T-helper 17 cell (primary cell): ENCODE data around the gene HLA-DOA. TPM values are rescaled to one million over a fixed set of nuclear protein-coding genes. Genes with fewer than 3 reads are reported as not detected.
A peak's percentile ranks its signal among the peaks of the same experiment; 100 is the strongest.

Experiments used
- ATAC-seq: fragments of 150-1000 bp; cut with Tn5 transposase; 2 replicates; pipeline ENCODE4 v1.10.0; 2021; ENCODE audit warnings: mild to moderate bottlenecking, moderate library complexity
- DNase-seq, 3 donors: peaks; one replicate each; pipeline versions ENCODE4 v3.0.0 to v3.0.0-alpha.2; 2020 to 2021
- H3K9me3 ChIP-seq: one replicate; pipeline ENCODE4 v1.7.0; 2013; ENCODE audit warnings: low read length, mild to moderate bottlenecking; ENCODE audit not compliant: control insufficient read depth, poor library complexity, severe bottlenecking
- H3K27ac Mint-ChIP-seq: one replicate; pipeline ENCODE4 v1.8.0; 2022; ENCODE audit warnings: mild to moderate bottlenecking, moderate library complexity, mixed read lengths
- H3K27me3 Mint-ChIP-seq: one replicate; pipeline ENCODE4 v1.8.0; 2022; ENCODE audit warnings: mixed read lengths
- H3K36me3 Mint-ChIP-seq: one replicate; pipeline ENCODE4 v1.8.0; 2022; ENCODE audit warnings: low read depth, mixed read lengths
- H3K4me1 Mint-ChIP-seq: one replicate; pipeline ENCODE4 v1.8.0; 2022; ENCODE audit warnings: mild to moderate bottlenecking, mixed read lengths
- H3K4me3 Mint-ChIP-seq: one replicate; pipeline ENCODE4 v1.8.0; 2022; ENCODE audit warnings: mild to moderate bottlenecking, moderate library complexity, mixed read lengths
- total RNA-seq, 4 donors: library from RNA in 2 of 4; stranded (reverse) in 2 of 4; gene quantifications; one replicate each; pipeline ENCODE4 v1.2.3 and lab custom pipeline; 2022 to 2026

HLA-DOA gene
- total RNA-seq, 2 donors from 2014 or later: 2.6 to 5.1 TPM

GRCh38 chr6:32960563-32960962 is 48.8 kb downstream of the HLA-DOA start:
- ATAC-seq: no peak
- H3K9me3 ChIP-seq: no peaks in the 10 kb centered on the region
- no peak for DNase-seq
- peak overlapping the region; percentile 67 for H3K27ac Mint-ChIP-seq
- H3K4me3 Mint-ChIP-seq: no peak overlapping the region
- no peaks in the 10 kb centered on the region for H3K27me3 Mint-ChIP-seq
- H3K36me3 Mint-ChIP-seq: peaks cover 4% of the 10 kb centered on the region
- H3K4me1 Mint-ChIP-seq: peaks cover 38% of the 10 kb centered on the region

GRCh38 chr6:32956176-32956575 is 53.2 kb downstream of the HLA-DOA start:
- H3K9me3 ChIP-seq: no peaks in the 10 kb centered on the region
- DNase-seq: no peak
- H3K4me1 Mint-ChIP-seq: peaks cover 41% of the 10 kb centered on the region
- H3K4me3 Mint-ChIP-seq: no peak overlapping the region
- H3K27me3 Mint-ChIP-seq: no peaks in the 10 kb centered on the region
- no peak overlapping the region for H3K27ac Mint-ChIP-seq
- H3K36me3 Mint-ChIP-seq: peaks cover 7% of the 10 kb centered on the region
- ATAC-seq: no peak

GRCh38 chr6:32954986-32955802 is 54.2 kb downstream of the HLA-DOA start:
- no peaks in the 10 kb centered on the region for H3K9me3 ChIP-seq
- Mint-ChIP-seq H3K4me1 (peaks cover 40% of the 10 kb centered on the region), H3K36me3 (peaks cover 7% of the 10 kb centered on the region), H3K27me3 (no peaks in the 10 kb centered on the region), H3K27ac (no peak overlapping the region), H3K4me3 (no peak overlapping the region)
- DNase-seq (no peak), ATAC-seq (no peak)

DNA sequence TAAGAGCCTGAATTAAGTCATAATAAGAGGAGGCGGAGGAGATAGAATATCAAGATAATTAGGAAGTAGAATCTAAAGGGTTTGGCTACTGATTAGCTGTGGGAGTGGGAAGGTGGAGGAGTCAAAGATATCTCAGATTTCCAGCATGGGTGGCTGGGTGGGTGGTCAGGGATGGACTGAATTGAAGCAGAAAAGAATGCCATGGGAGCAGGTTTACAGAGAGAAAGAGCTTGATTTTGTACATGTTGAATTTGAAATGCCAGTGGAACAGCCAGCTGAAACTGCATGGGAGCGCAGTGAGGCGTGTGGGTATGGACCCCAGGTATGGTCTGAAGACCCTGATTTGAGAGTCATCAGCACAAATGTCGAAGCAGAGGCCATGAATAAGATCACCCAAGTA is 55.1 kb downstream of the HLA-DOA start:
- peak overlapping the region; percentile 86 for H3K27ac Mint-ChIP-seq

More for the DNA sequence above, 55.1 kb downstream of the HLA-DOA start:
- no peaks in the 10 kb centered on the region for H3K27me3 Mint-ChIP-seq
- DNase-seq: no peak
- peaks cover 37% of the 10 kb centered on the region for H3K4me1 Mint-ChIP-seq
- H3K9me3 ChIP-seq: no peaks in the 10 kb centered on the region
- no peak overlapping the region for H3K4me3 Mint-ChIP-seq
- no peak for ATAC-seq
- H3K36me3 Mint-ChIP-seq: peaks cover 3% of the 10 kb centered on the region

Other genes with a start within 250 kb of the HLA-DOA start
- 1 to 10 TPM; 1.1 to 8.3 TPM for gene HLA-DQB2, start 246.1 kb downstream of the HLA-DOA start, total RNA-seq
- 1 to 10 TPM; 2.3 to 6.6 TPM for gene HLA-DOB, start 192.6 kb downstream of the HLA-DOA start, total RNA-seq
- gene TAP2, start 170.9 kb downstream of the HLA-DOA start, total RNA-seq: 100 to 1,000 TPM in 1 of 2 donors, 10 to 100 TPM in 1; 92.6 to 103 TPM
- 100 to 1,000 TPM; 131 to 139 TPM for gene PSMB8, start 165.5 kb downstream of the HLA-DOA start, total RNA-seq
- 100 to 1,000 TPM; 119 to 125 TPM for gene TAP1, start 155.9 kb downstream of the HLA-DOA start, total RNA-seq
- 100 to 1,000 TPM in 1 of 2 donors, 10 to 100 TPM in 1; 70.5 to 121 TPM for gene PSMB9, start 155.4 kb downstream of the HLA-DOA start, total RNA-seq
- gene HLA-DMB, start 68.6 kb downstream of the HLA-DOA start, total RNA-seq: 10 to 100 TPM; 11.1 to 23.3 TPM
- gene HLA-DMA, start 56.5 kb downstream of the HLA-DOA start, total RNA-seq: 10 to 100 TPM; 20.9 to 23.4 TPM
- 100 to 1,000 TPM; 409 to 459 TPM for gene BRD2, start 41.0 kb downstream of the HLA-DOA start, total RNA-seq
- 10 to 100 TPM; 62.0 to 71.2 TPM for gene HLA-DPA1, start 64.1 kb upstream of the HLA-DOA start, total RNA-seq
- gene HLA-DPB1, start 66.4 kb upstream of the HLA-DOA start, total RNA-seq: 10 to 100 TPM; 67.7 to 77.4 TPM
- gene COL11A2, start 182.9 kb upstream of the HLA-DOA start, total RNA-seq: under 1 TPM; 0.52 to 0.89 TPM
- gene RXRB, start 191.1 kb upstream of the HLA-DOA start, total RNA-seq: 10 to 100 TPM; 51.0 to 64.4 TPM
- 10 to 100 TPM; 22.4 to 25.8 TPM for gene SLC39A7, start 191.3 kb upstream of the HLA-DOA start, total RNA-seq
- gene HSD17B8, start 195.1 kb upstream of the HLA-DOA start, total RNA-seq: 10 to 100 TPM in 1 of 2 donors, 1 to 10 TPM in 1; 7.6 to 11.9 TPM
- gene RING1, start 198.9 kb upstream of the HLA-DOA start, total RNA-seq: 10 to 100 TPM; 27.9 to 28.2 TPM